ENCODE results near the gene CCDC157. TPM values are rescaled to one million over a fixed set of nuclear protein-coding genes. Genes with fewer than 3 reads are reported as not detected.

The CCDC157 gene
- total and polyA plus RNA-seq, 2 donors (not counting 1 experiment from before 2014, with no cell fraction given), result 3.6 to 6.4 TPM

GRCh38 chr22:30357650-30358215, 926 bp downstream of the CCDC157 start:
- POLR2A ChIA-PET, result interaction anchor here (3.0 kb wide), 1 partner anchor 69 kb away, joined by 27 read pairs; the partner anchor contains the start of gene CASTOR1
- Mint-ChIP-seq H3K27ac (peak overlapping the region; percentile 91), H3K27me3 (no peaks in the 10 kb centered on the region), H3K4me3 (peak overlapping the region; percentile 91), H3K4me1 (peaks cover 38% of the 10 kb centered on the region), H3K9me3 (ENCODE audit: insufficient read depth) (no peaks in the 10 kb centered on the region)
- H3K4me1 ChIP-seq (ENCODE audit: control insufficient read depth in 2 of 2, insufficient read depth in 2 of 2, low read length in 2 of 2), result peaks cover 24 to 35% of the 10 kb centered on the region in 2 donors
- intact Hi-C loops (cut with micrococcal nuclease), result loop anchor here (1.0 to 2.0 kb wide), 2 partner anchors 30 to 53 kb away; partner anchors contain the start of gene RNF215
- peaks cover 0 to 8% of the 10 kb centered on the region in 2 experiments for H3K36me3 ChIP-seq (replicated peaks in 1 of 2; ENCODE audit: control extremely low read depth in 1 of 2, control insufficient read depth in 1 of 2, extremely low read depth in 1 of 2, insufficient read depth in 2 of 2, low read length in 1 of 2)
- H3K27me3 ChIP-seq (replicated peaks in 1 of 4; ENCODE audit: control extremely low read depth in 1 of 4, control insufficient read depth in 3 of 4, insufficient read depth in 4 of 4, low read length in 3 of 4), result no peaks in the 10 kb centered on the region
- ATAC-seq (ENCODE audit: low read depth), result no peak
- CTCF ChIA-PET, result interaction anchor here (1.4 to 12.3 kb wide), 3 partner anchors 30 to 70 kb away, joined by 4 to 169 read pairs (median 5); partner anchors contain the start of genes CASTOR1 and RNF215
- H3K4me2 ChIP-seq (replicated peaks; ENCODE audit: low read depth, low read length, poor library complexity, severe bottlenecking), result peak overlapping the region; percentile 84
- DNase-seq, result no peak
- 91% methylated on average over 14 of the region's 22 CpGs for WGBS (ENCODE audit: insufficient coverage)
- no peak for TF ChIP-seq EZH2 (IDR thresholded peaks at IDR 0.05; ENCODE audit: borderline replicate concordance, insufficient read depth, low read depth, low read length, poor library complexity, severe bottlenecking)
- TF ChIP-seq CTCF (IDR thresholded peaks at IDR 0.05), result no peak
- H3K9me3 ChIP-seq (ENCODE audit: control extremely low read depth in 1 of 3, control insufficient read depth in 2 of 3, insufficient read depth in 1 of 3, low read length in 2 of 3), result no peaks in the 10 kb centered on the region
- no peak overlapping the region for H2AFZ ChIP-seq (ENCODE audit: insufficient read depth, low read depth, low read length, poor library complexity, severe bottlenecking)
- H3K27ac ChIP-seq (ENCODE audit: low read length in 2 of 2), result no peak overlapping the region
- peaks cover 38% of the 10 kb centered on the region for H4K20me1 ChIP-seq (ENCODE audit: control insufficient read depth, insufficient read depth, low read length, poor library complexity, severe bottlenecking)
- peaks cover 51% of the 10 kb centered on the region for H3K79me2 ChIP-seq (ENCODE audit: control insufficient read depth, insufficient read depth, low read length)
- H3K4me3 ChIP-seq (ENCODE audit: control extremely low read depth in 1 of 5, extremely low read depth in 1 of 5, insufficient read depth in 1 of 5, low read depth in 2 of 5, low read length in 4 of 5), result peak overlapping the region in 1 of 5 experiments; percentile 92
- H3K9ac ChIP-seq (ENCODE audit: low read length), result no peak overlapping the region

GRCh38 chr22:30358541-30358940, 1.7 kb downstream of the CCDC157 start:
- CTCF ChIA-PET, result interaction anchor here (0.6 to 12.3 kb wide), 4 partner anchors 29 to 585 kb away, joined by 3 to 169 read pairs (median 4); partner anchors contain the start of genes CASTOR1, RNF215 and TBC1D10A
- H3K4me3 Mint-ChIP-seq, result peak overlapping the region; percentile 91

More at GRCh38 chr22:30358541-30358940, 1.7 kb downstream of the CCDC157 start:
- Histone ChIP-seq H3K79me2 (ENCODE audit: control insufficient read depth, insufficient read depth, low read length) (peaks cover 47% of the 10 kb centered on the region), H3K27ac (ENCODE audit: low read length in 2 of 2) (no peak overlapping the region), H2AFZ (ENCODE audit: insufficient read depth, low read depth, low read length, poor library complexity, severe bottlenecking) (no peak overlapping the region), H3K4me1 (ENCODE audit: control insufficient read depth in 2 of 2, insufficient read depth in 2 of 2, low read length in 2 of 2) (peaks cover 24 to 35% of the 10 kb centered on the region in 2 donors), H3K4me3 (ENCODE audit: control extremely low read depth in 1 of 5, extremely low read depth in 1 of 5, insufficient read depth in 1 of 5, low read depth in 2 of 5, low read length in 4 of 5) (no peak overlapping the region), H3K9ac (ENCODE audit: low read length) (no peak overlapping the region), H3K36me3 (replicated peaks in 1 of 2; ENCODE audit: control extremely low read depth in 1 of 2, control insufficient read depth in 1 of 2, extremely low read depth in 1 of 2, insufficient read depth in 2 of 2, low read length in 1 of 2) (peaks cover 0 to 4% of the 10 kb centered on the region in 2 experiments), H3K4me2 (replicated peaks; ENCODE audit: low read depth, low read length, poor library complexity, severe bottlenecking) (no peak overlapping the region), H3K27me3 (replicated peaks in 1 of 4; ENCODE audit: control extremely low read depth in 1 of 4, control insufficient read depth in 3 of 4, insufficient read depth in 4 of 4, low read length in 3 of 4) (no peaks in the 10 kb centered on the region), H3K9me3 (ENCODE audit: control extremely low read depth in 1 of 3, control insufficient read depth in 2 of 3, insufficient read depth in 1 of 3, low read length in 2 of 3) (no peaks in the 10 kb centered on the region), H4K20me1 (ENCODE audit: control insufficient read depth, insufficient read depth, low read length, poor library complexity, severe bottlenecking) (peaks cover 37% of the 10 kb centered on the region)
- POLR2A ChIA-PET, result interaction anchor here (3.0 kb wide), 1 partner anchor 70 kb away, joined by 27 read pairs; the partner anchor contains the start of gene CASTOR1
- Mint-ChIP-seq H3K4me1 (peaks cover 35% of the 10 kb centered on the region), H3K27me3 (no peaks in the 10 kb centered on the region), H3K27ac (no peak overlapping the region), H3K9me3 (ENCODE audit: insufficient read depth) (no peaks in the 10 kb centered on the region)
- intact Hi-C loops (cut with micrococcal nuclease), result no loop called here
- ATAC-seq (ENCODE audit: low read depth), result no peak
- 95% methylated on average over 5 of the region's 6 CpGs for WGBS (ENCODE audit: insufficient coverage)
- TF ChIP-seq CTCF (IDR thresholded peaks at IDR 0.05) (no peak), EZH2 (IDR thresholded peaks at IDR 0.05; ENCODE audit: borderline replicate concordance, insufficient read depth, low read depth, low read length, poor library complexity, severe bottlenecking) (no peak)
- no peak for DNase-seq

Data from B cell (primary cell).